Measurements from ENCODE around the gene DCAF8.

GRCh38 chr1:160228431-160228830, 33.9 kb downstream of the DCAF8 start:
- TF ChIP-seq CTCF (IDR thresholded peaks at IDR 0.05) (no peak), POLR2A (IDR thresholded peaks at IDR 0.05) (no peak), EP300 (IDR thresholded peaks at IDR 0.05) (no peak)
